ENCODE data around the gene NDN. TPM values are rescaled to one million over a fixed set of nuclear protein-coding genes. Genes with fewer than 3 reads are reported as not detected.

NDN gene
- total RNA-seq, 1 donor from 2014 or later = 132 TPM

GRCh38 chr15:23694592-23694991, 7.5 kb upstream of the NDN start:
- H3K27me3 ChIP-seq = no peaks in the 10 kb centered on the region
- DNase-seq (ENCODE audit: low spot score in 2 of 2) = no peak
- TF ChIP-seq CTCF (IDR thresholded peaks at IDR 0.05) = no peak
- no peak overlapping the region for H3K27ac ChIP-seq
- no peaks in the 10 kb centered on the region for H3K9me3 ChIP-seq
- intact Hi-C loops (cut with DNase I) = no loop called here
- H3K36me3 ChIP-seq = no peaks in the 10 kb centered on the region
- H3K4me1 ChIP-seq = no peaks in the 10 kb centered on the region
- no peak overlapping the region for H3K4me3 ChIP-seq

- H3K36me3 ChIP-seq = no peaks in the 10 kb centered on the region
- no peak overlapping the region for H3K27ac ChIP-seq
- TF ChIP-seq CTCF (IDR thresholded peaks at IDR 0.05) = no peak
- no peaks in the 10 kb centered on the region for H3K27me3 ChIP-seq
- no peaks in the 10 kb centered on the region for H3K4me1 ChIP-seq
- intact Hi-C loops (cut with DNase I) = no loop called here
- no peak overlapping the region for H3K4me3 ChIP-seq
- H3K9me3 ChIP-seq = no peaks in the 10 kb centered on the region
- no peak for DNase-seq (ENCODE audit: low spot score in 2 of 2)
Measured at GRCh38 chr15:23690450-23690852, 3.3 kb upstream of the NDN start.

- Histone ChIP-seq H3K27ac (no peak overlapping the region), H3K9me3 (no peaks in the 10 kb centered on the region), H3K27me3 (no peaks in the 10 kb centered on the region), H3K4me3 (no peak overlapping the region), H3K36me3 (no peaks in the 10 kb centered on the region), H3K4me1 (no peaks in the 10 kb centered on the region)
- intact Hi-C loops (cut with DNase I) = no loop called here
- TF ChIP-seq CTCF (IDR thresholded peaks at IDR 0.05) = no peak
- no peak for DNase-seq (ENCODE audit: low spot score in 2 of 2)
Measured at GRCh38 chr15:23690015-23690414, 2.9 kb upstream of the NDN start.

GRCh38 chr15:23686466-23687142, 501 bp downstream of the NDN start:
- no peak for TF ChIP-seq CTCF (IDR thresholded peaks at IDR 0.05)
- Histone ChIP-seq H3K4me1 (no peaks in the 10 kb centered on the region), H3K4me3 (peak overlapping the region; percentile 63 to 69), H3K27me3 (no peaks in the 10 kb centered on the region), H3K36me3 (no peaks in the 10 kb centered on the region), H3K9me3 (no peaks in the 10 kb centered on the region), H3K27ac (no peak overlapping the region)
- no peak for DNase-seq (ENCODE audit: low spot score in 2 of 2)
- intact Hi-C loops (cut with DNase I) = loop anchor here (5.0 to 10.0 kb wide), 2 partner anchors 39 to 48 kb away; partner anchors contain the start of gene MAGEL2

GRCh38 chr15:23671481-23671880, 15.6 kb downstream of the NDN start:
- H3K9me3 ChIP-seq = no peaks in the 10 kb centered on the region
- intact Hi-C loops (cut with DNase I) = no loop called here
- H3K4me3 ChIP-seq = no peak overlapping the region
- no peaks in the 10 kb centered on the region for H3K36me3 ChIP-seq
- TF ChIP-seq CTCF (IDR thresholded peaks at IDR 0.05) = no peak
- no peaks in the 10 kb centered on the region for H3K4me1 ChIP-seq
- no peak overlapping the region for H3K27ac ChIP-seq
- DNase-seq (ENCODE audit: low spot score in 2 of 2) = no peak
- no peaks in the 10 kb centered on the region for H3K27me3 ChIP-seq

- Histone ChIP-seq H3K27me3 (no peaks in the 10 kb centered on the region), H3K4me3 (no peak overlapping the region), H3K36me3 (no peaks in the 10 kb centered on the region), H3K4me1 (no peaks in the 10 kb centered on the region), H3K27ac (no peak overlapping the region), H3K9me3 (no peaks in the 10 kb centered on the region)
- TF ChIP-seq CTCF (IDR thresholded peaks at IDR 0.05) = no peak
- DNase-seq (ENCODE audit: low spot score in 2 of 2) = no peak
- intact Hi-C loops (cut with DNase I) = no loop called here
Measured at GRCh38 chr15:23670970-23671369, 16.1 kb downstream of the NDN start.
